ENCODE results near the gene RNASEH1.

RNASEH1 gene

DNA sequence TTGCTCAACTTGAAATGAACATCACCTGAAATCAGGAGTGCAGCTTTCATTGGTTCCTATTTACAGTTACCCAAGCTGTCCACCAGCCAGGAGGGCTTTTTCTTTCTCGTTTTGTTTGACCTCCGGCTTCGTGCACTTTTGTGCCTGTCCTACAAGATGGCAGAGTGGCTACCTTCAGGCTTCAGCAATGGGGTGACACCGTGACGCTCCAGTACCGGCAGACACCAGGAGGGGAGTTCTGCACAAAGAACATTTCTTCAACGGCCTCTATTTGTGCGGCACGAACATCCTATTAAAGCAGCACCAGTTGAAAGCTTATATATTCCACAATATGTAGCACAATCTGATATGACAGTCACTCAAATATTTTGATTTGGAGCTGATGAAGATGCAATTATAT lies 18.3 kb downstream of the RNASEH1 start:
- no peak overlapping the region for H3K4me3 ChIP-seq (replicated peaks; ENCODE audit: low read depth, low read length)
- DNase-seq (ENCODE audit: low read depth): no peak
- TF ChIP-seq, protein P1, sequence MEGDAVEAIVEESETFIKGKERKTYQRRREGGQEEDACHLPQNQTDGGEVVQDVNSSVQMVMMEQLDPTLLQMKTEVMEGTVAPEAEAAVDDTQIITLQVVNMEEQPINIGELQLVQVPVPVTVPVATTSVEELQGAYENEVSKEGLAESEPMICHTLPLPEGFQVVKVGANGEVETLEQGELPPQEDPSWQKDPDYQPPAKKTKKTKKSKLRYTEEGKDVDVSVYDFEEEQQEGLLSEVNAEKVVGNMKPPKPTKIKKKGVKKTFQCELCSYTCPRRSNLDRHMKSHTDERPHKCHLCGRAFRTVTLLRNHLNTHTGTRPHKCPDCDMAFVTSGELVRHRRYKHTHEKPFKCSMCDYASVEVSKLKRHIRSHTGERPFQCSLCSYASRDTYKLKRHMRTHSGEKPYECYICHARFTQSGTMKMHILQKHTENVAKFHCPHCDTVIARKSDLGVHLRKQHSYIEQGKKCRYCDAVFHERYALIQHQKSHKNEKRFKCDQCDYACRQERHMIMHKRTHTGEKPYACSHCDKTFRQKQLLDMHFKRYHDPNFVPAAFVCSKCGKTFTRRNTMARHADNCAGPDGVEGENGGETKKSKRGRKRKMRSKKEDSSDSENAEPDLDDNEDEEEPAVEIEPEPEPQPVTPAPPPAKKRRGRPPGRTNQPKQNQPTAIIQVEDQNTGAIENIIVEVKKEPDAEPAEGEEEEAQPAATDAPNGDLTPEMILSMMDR (IDR thresholded peaks at IDR 0.05; ENCODE audit: low read length, missing control alignments): no peak

- TF ChIP-seq, protein P1 (IDR thresholded peaks at IDR 0.05; ENCODE audit: low read length, missing control alignments): peak; percentile 59
- peak overlapping the region; percentile 45 for H3K4me3 ChIP-seq (replicated peaks; ENCODE audit: low read depth, low read length)
- DNase-seq (ENCODE audit: low read depth): peak; percentile 65
Measured at GRCh38 chr2:3536682-3537632, 21.2 kb downstream of the RNASEH1 start.

DNA sequence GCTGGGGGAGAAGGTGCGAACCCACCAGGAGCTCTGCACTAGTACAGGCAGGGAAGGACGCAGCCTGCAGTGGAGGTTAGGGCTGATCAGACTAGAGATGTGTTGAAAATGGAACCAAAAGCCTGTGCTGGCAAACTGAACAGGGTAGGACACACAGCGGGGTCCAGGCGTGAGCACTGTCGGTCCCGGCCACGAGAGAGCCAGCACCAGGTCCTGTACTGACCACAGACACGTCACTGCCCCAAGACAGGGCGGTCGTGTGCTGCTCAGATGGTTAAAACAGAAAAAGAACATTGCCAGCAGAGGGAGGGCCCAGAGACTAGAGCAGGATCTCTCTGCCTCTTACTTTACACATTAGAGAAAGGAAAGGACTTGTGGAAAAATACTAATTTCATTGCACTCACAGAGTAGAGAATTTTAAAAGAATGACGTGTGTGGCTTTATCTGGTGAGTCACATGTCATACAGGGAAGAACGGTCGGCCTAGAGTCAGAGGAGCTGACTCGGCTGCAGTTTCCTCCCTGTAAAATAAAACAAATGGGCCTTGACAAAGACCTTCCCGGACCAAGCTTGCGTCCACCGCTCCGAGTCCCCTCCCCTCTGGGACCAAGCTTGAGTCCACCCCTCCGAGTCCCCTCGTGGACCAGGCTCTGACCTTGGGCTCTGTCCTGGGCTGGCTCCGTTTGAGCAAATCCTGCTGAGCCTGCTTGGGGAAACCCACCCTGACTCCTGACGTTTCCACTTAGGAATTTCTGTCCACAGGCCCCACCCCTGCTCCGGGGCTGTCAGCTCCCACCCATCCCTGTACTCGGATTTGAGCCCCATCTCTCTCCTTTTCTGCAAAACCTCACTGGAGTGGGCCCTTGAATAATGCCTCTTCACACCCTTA lies 22.1 kb downstream of the RNASEH1 start:
- H3K4me3 ChIP-seq (replicated peaks; ENCODE audit: low read depth, low read length): peak overlapping the region; percentile 45
- DNase-seq (ENCODE audit: low read depth): peak; percentile 89
- TF ChIP-seq, protein P1 (IDR thresholded peaks at IDR 0.05; ENCODE audit: low read length, missing control alignments): peak; percentile 35

GRCh38 chr2:3535467-3535793 lies 22.7 kb downstream of the RNASEH1 start:
- DNase-seq (ENCODE audit: low read depth): no peak
- peak overlapping the region; percentile 45 for H3K4me3 ChIP-seq (replicated peaks; ENCODE audit: low read depth, low read length)
- TF ChIP-seq, protein P1 (IDR thresholded peaks at IDR 0.05; ENCODE audit: low read length, missing control alignments): no peak

DNA sequence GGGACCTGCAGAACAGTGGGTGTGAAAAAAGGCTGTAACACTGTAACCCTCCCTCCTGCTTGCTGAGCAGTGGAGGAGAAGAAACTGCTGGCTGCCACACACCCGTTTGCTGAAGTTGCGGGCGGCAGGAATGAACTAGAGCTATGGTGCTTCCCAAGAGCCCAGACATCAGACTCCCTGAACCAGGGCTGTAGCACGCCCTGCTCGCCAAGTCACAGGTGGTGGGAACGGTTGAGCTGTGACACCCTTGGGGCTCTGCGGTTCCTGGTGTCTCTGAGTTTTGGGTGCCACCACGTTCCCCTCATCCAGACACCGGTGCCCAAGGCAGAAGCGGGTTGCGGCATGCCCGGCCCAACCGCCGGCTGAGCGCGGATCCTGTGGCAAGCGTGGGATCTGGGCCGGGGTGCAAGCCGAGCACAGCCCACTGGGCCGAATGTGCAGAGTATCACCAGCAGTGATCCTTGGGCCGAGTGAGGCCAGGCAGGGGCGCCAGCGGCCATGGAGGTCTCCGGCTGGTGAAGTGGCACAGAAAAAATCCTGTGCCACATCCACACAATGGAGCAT lies 23.8 kb downstream of the RNASEH1 start:
- H3K4me3 ChIP-seq (replicated peaks; ENCODE audit: low read depth, low read length): no peak overlapping the region
- TF ChIP-seq, protein P1 (IDR thresholded peaks at IDR 0.05; ENCODE audit: low read length, missing control alignments): no peak
- DNase-seq (ENCODE audit: low read depth): no peak

DNA sequence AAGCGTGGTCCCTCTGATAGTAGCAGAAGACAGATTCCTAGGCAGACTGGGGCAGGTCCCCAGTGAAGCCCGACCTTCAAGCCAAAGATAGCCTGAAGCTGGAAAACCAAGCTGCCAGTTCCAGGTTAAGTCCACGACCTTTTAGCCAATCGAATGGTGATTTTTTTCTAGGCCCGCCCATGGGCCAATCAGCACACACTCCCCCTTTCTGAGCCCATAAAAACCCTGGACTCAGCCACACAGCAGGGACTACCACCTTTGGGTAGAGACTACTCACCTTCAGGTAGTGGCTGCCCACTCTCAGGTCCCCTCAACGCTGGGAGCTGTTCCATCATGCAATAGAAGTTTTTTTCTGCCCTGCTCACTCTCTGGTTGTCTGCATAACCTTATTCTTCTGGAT lies 24.3 kb downstream of the RNASEH1 start:
- TF ChIP-seq, protein P1 (IDR thresholded peaks at IDR 0.05; ENCODE audit: low read length, missing control alignments): no peak
- no peak overlapping the region for H3K4me3 ChIP-seq (replicated peaks; ENCODE audit: low read depth, low read length)
- no peak for DNase-seq (ENCODE audit: low read depth)

Measured in fibroblast of pulmonary artery (primary cell).